Measurements from ENCODE around the gene GPR142.
"Not testable (repeated sequence)": the region's sequence is repeated elsewhere in the genome, so short reads cannot be mapped to it uniquely, and the experiment has no call there.

The GPR142 gene

DNA sequence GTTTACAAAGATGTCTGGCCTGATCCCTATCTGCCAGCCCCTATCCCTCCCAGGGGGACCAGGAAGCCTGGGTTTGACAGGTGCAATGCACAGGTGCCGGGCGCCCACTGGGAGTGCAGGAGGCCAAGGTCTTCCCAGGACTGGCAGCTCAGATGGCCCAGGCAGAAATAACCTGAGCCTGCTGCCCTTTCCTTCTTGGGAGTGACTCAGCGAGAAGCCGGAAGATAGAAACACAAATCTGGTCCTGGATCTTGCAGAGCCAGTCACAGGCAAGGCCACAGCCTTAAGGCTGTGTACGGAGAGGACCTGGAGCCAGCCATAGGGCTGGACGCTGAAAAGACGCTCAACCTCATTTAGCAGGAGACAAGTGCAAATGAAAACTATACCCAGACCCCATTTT lies 27.7 kb downstream of the GPR142 start:
- FAIRE-seq: no peak

DNA sequence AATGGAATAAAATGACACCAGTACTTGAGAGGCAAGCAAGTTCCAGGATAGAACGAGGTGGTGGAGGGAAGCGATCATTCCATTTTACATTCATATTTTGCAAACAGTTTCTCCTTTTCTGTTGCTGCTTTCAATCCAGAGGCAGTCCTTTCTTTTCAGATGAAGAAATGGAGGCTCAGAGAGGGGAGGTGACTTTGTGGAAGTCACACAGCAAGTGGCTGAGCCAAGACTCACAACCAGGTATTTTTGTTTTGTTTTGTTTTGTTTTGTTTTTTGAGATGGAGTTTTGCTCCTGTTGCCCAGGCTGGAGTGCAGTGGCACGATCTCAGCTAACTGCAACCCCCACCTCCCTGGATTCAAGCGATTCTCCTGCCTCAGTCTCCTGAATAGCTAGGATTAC lies 29.3 kb downstream of the GPR142 start:
- FAIRE-seq: no peak

DNA sequence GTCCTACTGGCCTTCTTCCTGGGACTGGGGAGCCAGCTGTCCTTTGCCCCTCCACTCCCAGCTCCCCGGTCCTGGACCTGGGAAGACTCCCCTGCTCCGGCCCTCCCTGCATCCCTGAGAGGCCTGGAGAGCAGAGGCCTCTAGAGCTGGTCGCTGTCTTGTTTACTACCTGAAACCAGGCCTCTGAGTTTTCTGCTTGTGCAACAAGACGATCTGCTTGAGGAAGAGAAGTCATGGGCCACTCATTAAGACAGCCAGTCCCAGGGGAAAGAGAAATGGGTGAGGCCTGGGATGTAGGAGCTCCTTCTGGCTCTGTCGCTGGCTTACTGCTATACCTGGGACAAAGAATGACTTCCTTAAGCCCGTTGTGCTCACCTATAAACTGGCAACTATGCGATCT lies 34.7 kb downstream of the GPR142 start:
- FAIRE-seq: no peak

DNA sequence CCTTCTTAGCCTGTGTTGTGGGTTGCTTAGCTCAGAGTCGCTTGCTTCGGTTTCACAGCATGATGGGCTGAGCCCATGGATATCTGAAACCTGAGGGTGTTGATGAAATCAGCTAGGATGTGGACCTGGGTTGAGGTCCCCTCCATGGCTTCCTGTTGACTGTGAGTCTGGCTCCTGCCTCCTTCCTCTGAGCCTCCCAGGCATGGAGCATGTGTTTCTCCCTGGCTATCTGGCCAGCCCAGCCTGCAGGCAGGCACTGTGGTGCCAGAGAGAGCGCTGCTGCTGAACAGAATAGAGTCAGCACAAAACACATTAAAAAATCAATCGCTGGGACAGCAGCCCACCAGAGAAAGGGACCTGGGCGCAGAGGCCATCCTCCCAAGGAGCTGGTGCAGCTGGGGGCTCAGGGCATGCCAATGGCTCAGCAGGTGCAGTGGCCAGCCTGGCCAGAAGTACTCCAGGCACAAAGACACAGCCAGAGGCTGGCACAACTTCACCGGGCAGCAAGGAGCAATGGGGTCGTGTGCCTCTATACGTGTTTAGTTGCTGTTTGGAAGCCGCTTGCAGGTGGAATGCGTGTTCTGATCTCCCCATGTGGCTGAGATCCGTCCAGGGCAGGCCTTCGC lies 36.3 kb downstream of the GPR142 start:
- FAIRE-seq: no peak

DNA sequence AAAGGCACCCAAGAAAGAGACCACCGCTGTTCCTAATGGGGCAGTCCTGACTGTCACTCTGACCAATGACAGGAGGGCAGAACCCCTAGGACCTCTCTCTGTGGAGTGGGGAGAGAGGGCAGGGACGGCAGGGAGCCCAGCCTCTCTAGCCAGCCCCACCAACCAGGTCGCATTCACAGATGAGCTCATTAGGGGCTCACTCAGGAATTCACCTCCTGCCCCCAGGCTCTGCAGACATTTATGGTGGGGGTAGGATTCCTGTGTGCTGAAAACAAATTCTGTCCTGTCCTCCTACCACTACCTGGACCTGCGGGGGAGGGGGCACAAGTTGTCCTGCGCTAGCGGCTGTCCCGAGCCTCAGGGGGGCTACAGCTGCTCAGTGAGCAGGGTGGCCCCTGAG lies 36.9 kb downstream of the GPR142 start:
- FAIRE-seq: no peak

DNA sequence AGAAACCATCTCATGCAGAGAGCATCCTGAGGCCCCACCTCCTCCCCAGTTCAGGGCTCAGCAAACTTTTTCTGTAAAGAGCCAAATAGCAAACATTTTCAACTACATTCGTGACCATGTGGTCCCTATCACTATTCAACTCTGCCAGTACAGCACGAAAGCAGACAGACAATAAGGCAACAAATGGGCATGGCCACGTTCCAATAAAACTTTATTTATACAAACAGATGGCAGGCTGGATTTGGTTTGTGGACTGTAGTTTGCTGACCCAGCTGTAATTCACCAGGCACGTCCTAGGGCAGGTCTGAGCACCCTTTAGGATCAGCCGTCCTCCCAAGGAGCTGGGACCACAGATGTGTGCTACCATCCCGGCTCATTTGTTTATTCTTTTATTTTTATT lies 37.5 kb downstream of the GPR142 start:
- FAIRE-seq: no peak

DNA sequence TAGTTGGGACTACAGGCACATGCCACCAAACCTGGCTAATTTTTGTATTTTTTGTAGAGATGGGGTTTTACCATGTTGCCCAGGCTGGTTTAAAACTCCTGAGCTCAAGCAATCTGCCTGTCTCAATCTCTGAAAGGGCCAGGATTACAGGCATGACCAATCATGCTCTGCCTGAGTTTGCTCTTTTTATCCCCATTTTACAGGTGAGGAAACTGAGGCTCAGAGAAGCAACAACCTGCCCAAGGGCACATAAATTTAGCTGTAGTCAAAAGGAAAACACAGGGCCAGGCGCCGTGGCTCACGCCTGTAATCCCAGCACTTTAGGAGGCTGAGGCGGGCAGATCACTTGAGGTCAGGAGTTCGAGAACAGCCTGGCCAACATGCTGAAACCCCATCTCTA lies 38.0 kb downstream of the GPR142 start:
- FAIRE-seq: not testable (repeated sequence)

DNA sequence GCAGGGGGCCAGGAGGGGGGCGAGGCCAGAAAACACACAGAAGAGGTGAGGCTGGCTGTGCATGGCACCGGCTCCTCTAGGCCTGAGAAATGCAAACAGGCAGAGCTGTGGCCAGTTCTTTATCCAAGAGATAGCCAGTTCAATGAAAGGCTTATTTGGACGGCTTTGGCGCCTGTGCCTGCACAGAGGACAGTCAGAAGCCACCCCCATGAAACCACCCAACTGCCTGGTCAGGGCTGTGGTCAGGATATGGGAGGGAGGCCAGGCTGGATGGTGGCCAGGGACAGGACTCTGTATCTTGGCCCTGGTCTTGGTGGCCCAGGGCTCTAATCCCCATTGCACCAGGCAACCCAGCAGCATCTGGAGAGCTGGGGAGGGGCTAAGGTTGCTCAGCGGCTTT lies 40.1 kb downstream of the GPR142 start:
- FAIRE-seq: no peak

DNA sequence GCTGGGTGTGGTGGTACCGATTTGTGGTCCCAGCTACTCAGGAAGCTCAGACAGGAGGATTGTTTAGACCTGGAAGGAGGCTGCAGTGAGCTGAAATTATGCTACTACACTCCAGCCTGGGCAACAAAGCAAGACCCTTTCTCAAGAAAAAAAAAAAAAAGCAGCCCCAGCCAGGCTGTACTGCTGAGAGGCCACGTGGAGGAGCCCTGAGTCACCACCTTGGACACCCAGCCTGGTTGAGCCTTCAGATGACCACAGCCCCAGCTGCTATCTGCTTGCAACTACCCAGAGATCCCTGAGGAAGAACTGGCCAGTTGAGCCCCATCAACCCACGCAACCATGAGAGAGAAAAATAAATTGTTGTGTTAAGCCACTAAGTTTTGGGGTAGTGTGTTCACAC lies 41.0 kb downstream of the GPR142 start:
- FAIRE-seq: no peak

DNA sequence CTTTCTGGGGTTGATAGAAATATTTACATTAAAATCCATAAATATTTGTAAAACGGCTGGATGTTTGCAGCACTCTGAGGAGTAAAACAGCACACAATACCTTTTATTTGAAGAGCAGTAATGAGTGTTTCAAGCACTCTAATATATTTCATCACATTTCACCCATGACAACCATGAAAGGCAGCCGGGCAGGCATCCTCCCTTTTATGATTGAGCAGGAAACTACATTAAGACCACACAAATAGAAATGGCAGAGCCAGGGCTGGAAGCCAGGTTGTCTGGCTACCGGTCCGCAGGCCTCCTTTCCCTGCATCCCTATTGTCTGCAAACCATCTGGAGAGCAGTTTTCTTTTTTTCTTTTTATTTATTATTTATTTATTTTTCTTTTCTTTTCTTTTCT lies 41.5 kb downstream of the GPR142 start:
- no peak for FAIRE-seq

DNA sequence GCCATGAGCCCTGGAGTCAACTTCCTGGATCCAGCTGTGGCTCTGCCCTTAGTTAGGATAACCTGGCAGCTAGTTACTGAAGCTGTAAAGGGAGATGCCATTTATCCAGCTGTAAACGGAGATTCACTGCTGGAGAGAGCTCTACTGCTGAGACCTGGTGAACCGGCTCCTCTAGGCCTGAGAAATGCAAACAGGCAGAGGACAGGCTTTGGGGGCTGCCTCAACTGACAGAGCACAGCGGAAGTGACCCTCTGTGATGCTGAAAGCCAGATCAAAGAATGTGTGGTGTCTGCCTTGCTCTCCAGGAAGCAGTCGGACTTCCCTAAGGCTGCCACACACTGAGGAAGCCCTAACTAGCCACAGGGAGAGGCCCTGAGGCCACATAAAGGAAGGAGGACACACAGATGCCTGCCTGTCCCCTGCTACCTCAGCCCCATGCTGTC lies 42.7 kb downstream of the GPR142 start:
- no peak for FAIRE-seq

DNA sequence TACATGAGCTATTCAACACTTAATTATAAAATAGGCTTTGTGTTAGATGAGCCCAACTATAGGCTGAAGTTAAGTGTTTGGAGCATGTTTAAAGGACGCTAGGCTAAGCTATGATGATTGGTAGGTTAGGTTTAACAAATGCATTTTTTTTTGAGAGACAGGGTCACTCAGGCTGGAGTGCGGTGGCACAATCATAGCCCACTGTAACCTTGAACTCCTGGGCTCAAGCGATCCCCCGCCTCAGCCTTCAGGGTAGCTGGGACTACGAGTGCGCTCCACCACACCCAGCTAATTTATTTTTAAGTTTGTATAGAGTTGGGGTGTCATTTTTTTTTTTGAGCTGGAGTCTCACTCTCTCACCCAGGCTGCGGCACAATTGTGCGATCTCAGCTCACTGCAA lies 45.3 kb downstream of the GPR142 start:
- no peak for FAIRE-seq

DNA sequence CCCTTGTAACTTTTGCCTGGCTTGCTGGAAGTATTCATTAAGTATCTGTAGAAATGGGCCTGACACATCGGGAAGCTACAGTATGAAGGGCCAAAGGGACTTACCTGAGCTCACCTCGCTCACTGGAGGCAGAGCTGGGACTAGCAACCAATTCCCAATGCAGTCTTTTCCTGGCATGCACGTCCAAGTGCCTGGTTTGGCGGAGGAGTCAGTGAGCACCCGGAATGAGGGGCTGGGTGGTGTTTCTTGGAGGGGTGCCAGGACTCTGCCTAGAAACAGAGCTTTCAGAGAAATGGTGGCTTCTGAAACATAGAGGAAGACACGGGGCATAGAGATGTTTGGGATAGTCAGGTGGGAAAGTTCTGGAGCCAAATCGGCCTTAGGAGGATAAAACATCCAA lies 46.2 kb downstream of the GPR142 start:
- no peak for FAIRE-seq

DNA sequence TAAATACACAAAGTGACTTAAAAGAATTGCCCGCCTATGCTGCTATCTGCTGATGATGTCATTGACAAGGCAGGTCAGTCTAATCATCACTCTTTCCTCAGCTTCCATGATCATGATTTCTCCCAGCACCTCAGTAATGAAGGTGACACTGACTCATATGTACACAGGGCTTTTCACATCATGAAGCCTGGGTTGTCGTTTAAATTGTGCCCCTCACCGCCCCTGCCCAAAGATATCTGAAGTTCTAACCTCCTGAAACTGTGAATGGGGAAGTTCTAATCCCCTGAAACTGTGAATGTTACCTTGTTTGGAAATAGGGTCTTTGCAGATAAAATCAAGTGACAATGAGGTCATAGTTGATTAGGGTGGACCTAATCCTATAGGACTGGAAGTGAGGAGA lies 47.2 kb downstream of the GPR142 start:
- no peak for FAIRE-seq

DNA sequence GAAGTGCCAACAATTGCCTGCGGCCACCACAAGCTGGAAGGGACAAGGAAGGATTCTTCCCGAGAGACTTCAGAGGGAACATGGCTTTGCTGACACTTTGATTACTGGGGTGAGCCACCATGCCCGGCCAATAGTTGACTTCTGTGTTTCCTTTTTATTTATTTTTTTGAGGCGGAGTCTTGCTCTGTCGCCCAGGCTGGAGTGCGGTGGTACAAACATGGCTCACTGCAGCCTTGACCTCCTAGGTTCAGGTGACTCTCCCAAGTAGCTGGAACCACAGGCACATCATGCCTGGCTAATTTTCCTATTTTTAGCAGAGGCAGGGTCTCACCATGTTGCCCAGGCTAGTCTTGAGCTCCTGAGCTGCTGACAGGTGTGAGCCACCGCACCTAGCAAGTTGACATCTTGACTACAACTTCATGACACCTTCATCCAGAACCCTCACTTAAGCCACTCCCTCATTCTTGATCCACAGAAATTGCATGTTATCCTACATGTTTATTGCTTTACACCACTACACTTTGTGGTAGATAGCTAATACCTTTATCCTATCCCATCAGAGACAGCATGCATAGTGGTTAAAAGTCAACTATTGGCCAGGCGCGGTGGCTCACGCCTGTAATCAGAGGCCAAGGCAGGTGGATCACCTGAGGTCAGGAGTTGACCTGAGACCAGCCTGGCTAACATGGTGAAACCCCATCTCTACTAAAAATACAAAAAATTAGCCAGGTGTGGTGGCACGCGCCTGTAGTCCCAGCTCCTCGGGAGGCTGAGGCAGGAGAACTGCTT lies 48.5 kb downstream of the GPR142 start:
- FAIRE-seq: no peak

DNA sequence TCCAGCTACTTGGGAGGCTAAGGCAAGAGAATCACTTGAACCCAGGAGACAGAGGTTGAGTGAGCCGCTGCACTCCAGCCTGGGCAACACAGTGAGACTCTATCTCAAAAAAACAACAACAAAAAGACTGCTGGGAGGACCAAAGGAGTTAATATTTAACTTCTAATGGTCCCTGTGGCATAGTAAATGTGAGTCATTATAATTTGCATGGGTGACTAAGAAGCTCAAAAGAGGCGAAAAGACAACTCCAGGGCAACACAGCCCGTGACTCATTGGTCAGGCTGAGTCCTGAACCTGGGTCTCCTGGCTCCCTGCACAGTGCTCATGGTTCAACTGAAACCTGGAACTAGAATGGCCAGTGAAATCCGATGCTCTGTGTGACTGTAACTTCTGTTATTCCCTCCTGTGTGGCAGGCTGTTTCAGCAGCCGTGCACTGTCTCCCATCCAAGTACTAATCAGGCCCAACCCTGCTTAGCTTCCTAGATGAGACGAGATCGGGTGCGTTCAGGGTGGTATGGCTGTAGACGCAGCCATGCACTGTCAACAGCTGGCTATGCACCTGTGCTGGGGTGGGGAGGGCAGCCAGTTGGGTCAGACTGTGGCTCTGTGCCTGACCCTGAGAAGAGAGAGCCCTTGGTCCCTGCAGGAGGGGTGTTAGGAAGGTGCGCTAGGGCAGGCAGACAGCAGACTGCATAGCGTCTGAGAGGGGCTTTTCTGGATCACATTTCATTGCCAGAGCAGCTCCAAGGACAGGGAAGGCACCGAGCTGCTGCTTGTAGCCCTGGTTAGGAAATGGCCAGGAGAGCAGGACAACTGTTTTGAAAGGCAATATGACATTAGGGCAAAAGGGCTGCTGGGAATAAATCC lies 50.1 kb downstream of the GPR142 start:
- no peak for FAIRE-seq

DNA sequence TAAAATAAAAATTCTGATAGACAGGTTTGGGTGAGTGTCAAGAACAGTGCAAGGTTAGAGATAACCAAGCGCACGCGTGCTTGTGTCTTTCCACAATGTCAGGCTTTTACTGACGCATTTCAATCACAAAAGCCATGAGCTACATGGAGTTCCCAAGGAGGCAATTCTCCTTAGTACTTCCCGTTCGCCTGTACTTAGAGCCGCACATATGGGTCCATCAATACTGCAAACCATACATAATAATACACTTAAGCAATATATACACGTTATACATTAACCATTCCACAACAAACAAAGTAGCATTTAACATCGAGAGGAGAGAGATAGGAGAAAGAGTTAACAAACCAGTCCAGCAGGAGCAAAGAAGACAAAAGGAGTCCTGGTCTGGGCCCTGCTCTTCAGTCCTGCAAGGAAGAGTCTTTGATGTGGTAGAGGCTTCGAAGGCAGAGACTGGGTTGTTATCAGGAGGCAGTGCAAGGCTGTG lies 52.7 kb downstream of the GPR142 start:
- no peak for FAIRE-seq
